ENCODE data around the gene MACROD2.

DNA sequence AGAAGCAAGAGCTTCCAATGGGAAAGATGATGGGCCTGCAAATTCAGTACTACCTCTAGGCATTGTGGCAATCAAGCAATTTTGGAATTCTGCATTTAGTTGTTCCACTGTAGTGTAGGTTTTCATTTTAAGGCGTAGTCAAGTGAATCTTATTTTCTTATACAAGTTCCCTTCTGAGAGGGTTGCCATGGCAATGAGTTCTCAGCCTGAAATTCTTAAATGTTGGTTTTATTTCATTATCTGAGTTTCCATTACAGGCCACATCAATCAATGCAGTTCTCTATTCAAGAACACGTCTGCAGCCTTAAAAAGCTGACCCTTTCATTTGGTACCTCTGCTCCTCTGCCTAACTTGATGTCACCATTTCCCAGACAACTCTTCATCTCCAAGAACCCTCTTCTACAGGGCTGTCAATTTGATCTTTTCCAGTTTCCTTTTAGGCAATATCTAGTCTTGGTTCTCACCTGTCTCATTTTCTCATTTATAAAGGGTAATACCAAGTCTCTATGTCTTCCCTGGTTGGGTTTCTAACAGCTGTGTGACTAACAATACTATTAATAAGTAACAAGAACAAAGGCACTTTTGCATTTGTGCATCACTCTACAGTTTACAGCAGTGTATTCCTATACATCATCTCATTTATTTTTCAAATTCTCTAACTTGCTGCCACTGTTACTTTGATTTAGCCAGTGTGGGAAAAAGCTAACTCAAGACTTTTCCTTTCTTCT is 1240.3 kb downstream of the MACROD2 start:
- TF ChIP-seq, protein P1, sequence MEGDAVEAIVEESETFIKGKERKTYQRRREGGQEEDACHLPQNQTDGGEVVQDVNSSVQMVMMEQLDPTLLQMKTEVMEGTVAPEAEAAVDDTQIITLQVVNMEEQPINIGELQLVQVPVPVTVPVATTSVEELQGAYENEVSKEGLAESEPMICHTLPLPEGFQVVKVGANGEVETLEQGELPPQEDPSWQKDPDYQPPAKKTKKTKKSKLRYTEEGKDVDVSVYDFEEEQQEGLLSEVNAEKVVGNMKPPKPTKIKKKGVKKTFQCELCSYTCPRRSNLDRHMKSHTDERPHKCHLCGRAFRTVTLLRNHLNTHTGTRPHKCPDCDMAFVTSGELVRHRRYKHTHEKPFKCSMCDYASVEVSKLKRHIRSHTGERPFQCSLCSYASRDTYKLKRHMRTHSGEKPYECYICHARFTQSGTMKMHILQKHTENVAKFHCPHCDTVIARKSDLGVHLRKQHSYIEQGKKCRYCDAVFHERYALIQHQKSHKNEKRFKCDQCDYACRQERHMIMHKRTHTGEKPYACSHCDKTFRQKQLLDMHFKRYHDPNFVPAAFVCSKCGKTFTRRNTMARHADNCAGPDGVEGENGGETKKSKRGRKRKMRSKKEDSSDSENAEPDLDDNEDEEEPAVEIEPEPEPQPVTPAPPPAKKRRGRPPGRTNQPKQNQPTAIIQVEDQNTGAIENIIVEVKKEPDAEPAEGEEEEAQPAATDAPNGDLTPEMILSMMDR (IDR thresholded peaks at IDR 0.05; ENCODE audit: insufficient read depth, low read length, poor library complexity, severe bottlenecking), result no peak
- no peak for TF ChIP-seq EZH2phosphoT487 (conservative IDR thresholded peaks at IDR 0.05; ENCODE audit: low read length)
